Kidney glomerular epithelial cell (primary cell): ENCODE data around the gene IPO7.
"Not testable (repeated sequence)": the region's sequence is repeated elsewhere in the genome, so short reads cannot be mapped to it uniquely, and the experiment has no call there.

Experiments
- DNase-seq: peaks from one replicate; lab custom pipeline; 2025; lab: John Stamatoyannopoulos, UW

IPO7 gene

GRCh38 chr11:9399466-9399865, 15.0 kb downstream of the IPO7 start:
- no peak for DNase-seq

DNA sequence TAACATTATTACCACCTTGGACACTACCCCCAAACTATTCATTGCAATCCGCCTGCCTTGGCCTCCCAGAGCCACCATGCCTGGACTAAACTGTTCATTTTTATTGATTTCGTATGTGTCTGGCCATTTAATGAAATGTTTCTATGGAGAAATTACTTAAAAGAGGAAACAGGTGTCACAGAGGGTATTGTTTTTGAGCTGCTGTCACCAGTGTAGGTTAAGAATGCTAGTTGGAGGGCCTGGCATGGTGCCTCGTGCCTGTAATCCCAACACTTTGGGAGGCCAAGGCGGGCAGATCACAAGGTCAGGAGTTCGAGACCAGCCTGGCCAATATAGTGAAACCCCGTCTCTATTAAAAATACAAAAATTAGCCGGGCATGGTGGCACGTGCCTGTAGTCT, 17.4 kb downstream of the IPO7 start:
- DNase-seq = not testable (repeated sequence)

DNA sequence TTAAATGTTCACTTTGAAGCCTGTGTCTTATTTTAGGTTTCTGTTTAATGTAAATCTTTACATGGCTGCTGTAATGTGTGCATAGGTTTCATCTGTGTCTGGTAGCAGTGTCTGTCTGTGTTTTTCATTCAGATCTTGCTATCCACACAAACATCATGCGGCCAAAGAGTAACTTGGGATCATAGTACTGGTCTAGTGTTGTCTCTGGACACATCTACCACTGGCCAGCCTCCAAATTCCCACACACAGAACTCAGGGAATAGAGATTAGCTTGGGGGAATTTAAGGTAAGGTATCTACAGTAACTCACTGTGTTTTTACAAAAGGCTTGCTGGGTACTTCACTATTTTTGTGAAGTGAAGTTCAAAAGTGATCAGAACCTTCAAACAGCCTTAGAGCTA, 44.3 kb downstream of the IPO7 start:
- no peak for DNase-seq

DNA sequence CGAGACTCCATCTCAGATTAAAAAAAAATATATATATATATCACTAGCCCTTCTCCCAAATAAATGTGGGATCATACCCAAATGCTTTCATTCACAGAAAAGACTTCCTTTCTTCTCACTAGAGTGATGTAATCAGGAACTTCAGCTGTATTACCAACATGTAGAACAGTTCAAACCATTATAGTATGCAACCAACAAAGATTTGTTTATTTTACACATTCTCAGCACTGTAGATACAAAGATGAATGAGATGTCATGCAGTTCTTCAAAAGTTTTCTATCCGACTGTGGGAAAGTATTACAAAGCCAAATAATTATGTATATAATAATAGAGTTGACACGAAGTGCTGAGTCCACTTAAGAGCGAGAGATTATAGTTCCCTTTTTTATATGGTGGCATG, 54.2 kb downstream of the IPO7 start:
- no peak for DNase-seq

GRCh38 chr11:9446230-9446629, 61.8 kb downstream of the IPO7 start:
- no peak for DNase-seq

- no peak for DNase-seq
These were observed 64.3 kb downstream of the IPO7 start for GRCh38 chr11:9448576-9449352.

GRCh38 chr11:9452023-9452422, 67.6 kb downstream of the IPO7 start:
- not testable (repeated sequence) for DNase-seq

GRCh38 chr11:9455722-9456121, 71.3 kb downstream of the IPO7 start:
- DNase-seq = no peak

GRCh38 chr11:9459667-9460321, 75.3 kb downstream of the IPO7 start:
- DNase-seq = peak; percentile 63

DNA sequence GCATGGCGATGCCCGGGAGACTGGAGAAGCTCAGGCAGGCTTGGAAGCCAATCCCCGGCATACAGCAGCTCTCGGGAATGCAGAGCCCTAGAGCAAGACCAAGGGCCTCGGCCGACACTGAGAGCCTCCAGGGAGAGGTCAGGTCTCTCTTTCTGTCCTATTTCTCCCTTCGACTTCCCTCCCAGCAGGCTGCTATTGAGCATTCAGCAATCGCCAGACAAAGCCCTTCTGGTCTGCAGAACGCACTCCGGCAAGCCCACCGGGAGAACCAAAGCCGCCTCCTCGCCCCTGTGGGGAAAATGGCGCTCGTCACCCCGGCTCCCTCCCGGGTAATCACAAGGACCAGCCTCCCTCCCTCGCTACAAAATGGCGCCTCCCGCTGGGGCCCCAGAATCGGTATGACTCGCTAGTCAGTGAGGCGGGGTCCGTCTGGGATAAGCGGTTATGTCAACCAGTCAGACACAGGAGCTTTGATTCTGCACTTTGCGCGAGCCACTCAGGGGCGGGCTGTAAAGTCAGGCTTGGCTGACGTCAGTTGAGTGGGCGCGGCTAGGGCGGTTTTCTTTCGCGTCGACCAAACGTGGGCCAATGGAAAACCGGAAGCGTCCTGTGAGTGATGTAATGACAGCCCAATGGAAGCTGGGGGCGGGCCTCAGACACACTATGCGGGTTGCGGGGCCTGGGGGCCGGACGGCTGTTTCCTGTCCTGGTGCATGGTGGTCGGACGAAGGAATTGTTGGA, 76.0 kb downstream of the IPO7 start, which contains the start of gene ZNF143:
Gene ZNF143, plus strand, starts transcription at position 691 of the 741 bp plus-strand sequence. CDS start 10,297 bp downstream, outside the sequence.
- DNase-seq = peak; percentile 99

- DNase-seq = peak; percentile 85
These were observed 76.8 kb downstream of the IPO7 start for GRCh38 chr11:9461063-9461759.

DNA sequence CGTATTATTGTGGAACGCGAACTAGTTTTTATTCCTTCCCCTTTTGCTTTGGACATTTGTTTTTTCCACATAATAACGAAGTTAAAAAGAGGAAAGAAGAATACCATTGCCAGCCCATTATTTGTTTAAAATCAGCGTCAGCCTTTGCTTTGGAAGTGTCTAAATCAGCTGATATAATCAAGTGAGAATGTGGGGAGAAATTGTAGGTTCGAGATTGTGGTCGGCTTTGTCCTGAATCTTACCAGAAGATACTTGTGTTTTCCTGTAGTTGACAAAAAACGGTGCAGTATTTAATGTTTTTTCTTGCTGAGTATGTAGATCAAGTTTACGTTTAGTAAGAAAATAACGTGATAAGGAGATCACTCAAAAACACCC, 77.3 kb downstream of the IPO7 start:
- peak; percentile 29 for DNase-seq

- no peak for DNase-seq
These were observed 77.8 kb downstream of the IPO7 start for GRCh38 chr11:9462172-9462799.

DNA sequence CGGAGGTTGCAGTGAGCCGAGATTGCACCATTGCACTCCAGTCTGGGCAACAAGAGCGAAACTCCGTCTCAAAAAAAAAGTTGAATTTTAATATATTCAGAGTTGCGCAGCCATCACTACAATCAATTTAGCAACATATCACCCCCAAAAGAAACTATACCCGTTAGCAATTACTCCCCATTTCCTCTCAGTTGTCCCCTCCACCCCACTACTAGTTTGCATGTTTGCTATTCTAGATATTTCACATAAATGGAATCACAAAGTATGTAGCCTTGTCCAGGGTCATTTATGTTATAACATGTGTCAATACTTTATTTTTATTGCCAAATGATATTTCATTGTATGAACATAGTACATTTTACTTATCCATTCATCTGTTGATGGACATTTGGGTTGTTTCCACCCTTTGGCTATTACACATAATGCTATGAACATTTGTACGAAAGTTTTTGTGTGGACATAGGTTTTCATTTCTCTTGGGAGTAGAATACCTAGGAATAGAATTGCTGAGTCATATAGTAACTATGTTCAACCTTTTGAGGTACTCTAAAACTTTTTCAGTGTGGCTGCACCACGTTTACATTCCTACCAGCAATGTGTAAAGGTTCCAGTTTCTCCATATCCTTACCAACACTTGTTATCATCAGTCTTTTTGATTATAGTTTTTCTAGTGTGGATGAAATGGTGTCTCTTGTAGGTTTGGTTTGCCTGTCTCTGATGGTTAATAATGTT, 78.5 kb downstream of the IPO7 start:
- no peak for DNase-seq

DNA sequence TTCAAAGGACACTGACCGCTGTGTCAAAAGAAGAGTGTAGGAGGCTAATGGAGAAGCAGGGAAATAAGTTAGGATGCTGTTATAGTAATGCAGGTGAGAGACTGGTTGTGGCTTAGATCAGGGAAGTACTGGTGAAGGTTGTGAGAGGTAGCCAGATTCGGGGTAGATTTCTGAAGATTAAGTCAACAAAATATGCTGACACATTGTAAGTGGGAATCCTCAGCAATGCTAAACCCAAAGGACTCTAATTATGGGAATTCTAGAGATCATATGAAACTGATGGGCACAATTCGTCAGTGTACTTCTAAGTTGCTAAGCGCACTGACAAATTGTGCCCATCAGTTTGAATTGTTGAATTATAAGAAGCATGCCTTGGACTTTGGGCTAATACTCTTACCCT, 86.3 kb downstream of the IPO7 start:
- no peak for DNase-seq

- DNase-seq = peak; percentile 52
These were observed 89.0 kb downstream of the IPO7 start for GRCh38 chr11:9473408-9473807.

DNA sequence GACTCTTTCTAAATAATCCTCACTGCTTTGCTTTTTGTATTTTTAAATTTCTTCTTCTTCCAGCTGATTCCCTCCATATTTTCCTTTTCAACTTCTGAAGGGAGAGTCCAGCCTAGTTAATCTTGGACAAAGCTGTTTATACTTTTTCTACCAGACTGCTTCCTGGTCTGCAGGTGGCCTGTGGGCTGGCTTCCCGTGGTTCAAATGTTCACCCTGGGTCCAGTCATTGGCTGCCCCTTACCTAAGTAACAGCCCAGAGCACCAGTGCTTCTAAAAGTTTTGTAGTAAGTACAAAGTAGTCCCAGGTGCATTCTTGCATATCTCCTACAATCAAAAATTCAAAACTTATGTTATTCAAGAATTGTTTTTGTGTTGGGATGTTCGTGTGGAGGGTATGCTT, 95.4 kb downstream of the IPO7 start:
- DNase-seq = no peak

GRCh38 chr11:9489080-9489765, 104.8 kb downstream of the IPO7 start:
- DNase-seq = no peak

- no peak for DNase-seq
These were observed 105.9 kb downstream of the IPO7 start for GRCh38 chr11:9490376-9490775.

- no peak for DNase-seq
These were observed 109.0 kb downstream of the IPO7 start for GRCh38 chr11:9493492-9493891.
